AG09309 (cell line): ENCODE results near the gene OR4F15.

Experiments
- DNase-seq: peaks from one replicate; pipeline ENCODE4 v3.0.0-alpha.2; 2010; ENCODE audit warnings: low read depth
- H3K4me3 ChIP-seq: 2 replicates; pipeline ENCODE4 v1.5.1; 2011; ENCODE audit warnings: mild to moderate bottlenecking, low read depth, low read length, moderate library complexity; ENCODE audit not compliant: control insufficient read depth
- CTCF ChIP-seq: IDR thresholded peaks from 2 replicates; pipeline ENCODE4 v1.5.1; 2011; ENCODE audit warnings: mild to moderate bottlenecking, low read depth, low read length, inconsistent platforms; ENCODE audit not compliant: insufficient read depth, control insufficient read depth; ENCODE audit errors: missing control alignments

Gene OR4F15

DNA sequence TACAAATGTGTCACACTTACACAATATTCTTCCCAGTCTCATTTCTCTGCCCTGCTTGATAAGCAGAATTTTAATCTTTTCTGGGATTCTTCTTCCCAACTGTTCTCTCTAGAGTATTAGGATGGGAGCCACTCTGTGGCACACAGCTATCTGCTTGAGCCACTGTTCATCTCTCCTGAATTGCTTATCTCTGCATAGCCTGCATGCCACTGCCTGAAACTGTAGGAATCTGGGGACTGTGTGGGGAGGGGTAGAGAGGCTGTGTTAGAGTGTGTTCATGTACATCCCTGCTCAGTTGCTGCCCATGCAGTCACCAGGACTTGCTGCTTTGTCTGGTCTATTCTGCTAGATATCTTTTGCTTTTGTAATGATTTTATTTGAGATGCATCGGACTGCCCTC is 11.0 kb upstream of the OR4F15 start:
- no peak overlapping the region for H3K4me3 ChIP-seq
- no peak for DNase-seq
- TF ChIP-seq CTCF, result no peak

- DNase-seq, result no peak
- no peak within 1 kb of the TSS for H3K4me3 ChIP-seq
- TF ChIP-seq CTCF, result no peak
Measured at GRCh38 chr15:101803209-101803608, 8.8 kb upstream of the OR4F15 start, which contains the start of gene OR4F6. TSS of gene OR4F6 (plus strand) at chr15:101803509. CDS start at chr15:101805720, 2,211 bp downstream.

- no peak for DNase-seq
- no peak for TF ChIP-seq CTCF
- H3K4me3 ChIP-seq, result no peak overlapping the region
Measured at GRCh38 chr15:101803676-101804075, 8.3 kb upstream of the OR4F15 start.

- no peak for TF ChIP-seq CTCF
- no peak for DNase-seq
- H3K4me3 ChIP-seq, result no peak overlapping the region
Measured at GRCh38 chr15:101804375-101804774, 7.6 kb upstream of the OR4F15 start.

DNA sequence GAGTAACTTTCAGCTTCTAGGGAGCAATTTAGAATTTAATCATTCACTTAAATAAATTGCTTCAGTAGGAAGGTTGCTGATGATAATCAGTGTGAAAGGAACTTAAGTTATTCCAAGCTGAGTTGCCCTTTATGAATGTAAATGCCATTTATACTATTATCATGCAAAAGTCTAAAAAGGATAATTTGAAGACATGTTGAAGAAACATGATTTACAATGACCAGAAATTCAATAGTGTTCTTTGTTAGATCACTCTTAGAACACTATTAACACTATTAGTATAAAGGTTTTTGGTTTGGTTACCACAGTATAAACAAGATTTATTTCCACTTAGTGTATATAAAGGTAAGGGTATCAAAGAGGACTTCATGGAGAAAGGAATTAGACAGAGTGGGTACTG is 7.1 kb upstream of the OR4F15 start:
- no peak overlapping the region for H3K4me3 ChIP-seq
- DNase-seq, result no peak
- TF ChIP-seq CTCF, result no peak

GRCh38 chr15:101805605-101806345 is 6.2 kb upstream of the OR4F15 start:
- DNase-seq, result no peak
- TF ChIP-seq CTCF, result no peak
- no peak overlapping the region for H3K4me3 ChIP-seq
